ENCODE measurements around the gene TRPC4.
"Not testable (repeated sequence)": the region's sequence is repeated elsewhere in the genome, so short reads cannot be mapped to it uniquely, and the experiment has no call there.

Gene TRPC4

DNA sequence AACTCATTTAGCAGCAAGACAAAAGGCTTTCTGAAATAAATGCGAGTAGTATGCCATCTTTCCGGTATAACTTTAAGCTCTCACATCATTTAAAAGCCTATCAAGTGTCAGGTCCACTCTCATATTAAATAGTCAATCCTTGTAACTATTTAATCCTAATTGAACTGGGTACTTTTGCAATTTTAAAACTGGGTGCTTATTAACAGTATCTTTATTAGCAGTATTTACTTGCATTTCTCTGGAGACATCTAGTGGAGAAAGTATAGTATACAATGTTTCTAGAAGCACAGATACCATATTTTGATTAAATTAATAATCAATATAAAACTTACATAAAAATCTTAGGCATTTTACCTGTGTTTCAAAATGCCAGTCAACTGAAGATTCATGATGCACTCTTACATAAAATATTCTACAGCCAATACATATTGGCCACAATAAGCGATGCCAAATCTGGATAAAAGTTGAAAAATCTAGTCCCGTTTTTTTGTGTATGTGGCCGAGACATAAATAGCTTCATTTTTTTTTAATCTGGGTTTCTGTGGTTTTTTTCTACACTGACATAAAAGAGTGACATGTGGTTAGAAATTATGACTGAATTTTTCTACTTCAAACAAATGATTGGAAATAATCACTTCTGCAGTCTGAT, 266.7 kb downstream of the TRPC4 start:
- no peak for DNase-seq (ENCODE audit: low read depth in 2 of 2)

DNA sequence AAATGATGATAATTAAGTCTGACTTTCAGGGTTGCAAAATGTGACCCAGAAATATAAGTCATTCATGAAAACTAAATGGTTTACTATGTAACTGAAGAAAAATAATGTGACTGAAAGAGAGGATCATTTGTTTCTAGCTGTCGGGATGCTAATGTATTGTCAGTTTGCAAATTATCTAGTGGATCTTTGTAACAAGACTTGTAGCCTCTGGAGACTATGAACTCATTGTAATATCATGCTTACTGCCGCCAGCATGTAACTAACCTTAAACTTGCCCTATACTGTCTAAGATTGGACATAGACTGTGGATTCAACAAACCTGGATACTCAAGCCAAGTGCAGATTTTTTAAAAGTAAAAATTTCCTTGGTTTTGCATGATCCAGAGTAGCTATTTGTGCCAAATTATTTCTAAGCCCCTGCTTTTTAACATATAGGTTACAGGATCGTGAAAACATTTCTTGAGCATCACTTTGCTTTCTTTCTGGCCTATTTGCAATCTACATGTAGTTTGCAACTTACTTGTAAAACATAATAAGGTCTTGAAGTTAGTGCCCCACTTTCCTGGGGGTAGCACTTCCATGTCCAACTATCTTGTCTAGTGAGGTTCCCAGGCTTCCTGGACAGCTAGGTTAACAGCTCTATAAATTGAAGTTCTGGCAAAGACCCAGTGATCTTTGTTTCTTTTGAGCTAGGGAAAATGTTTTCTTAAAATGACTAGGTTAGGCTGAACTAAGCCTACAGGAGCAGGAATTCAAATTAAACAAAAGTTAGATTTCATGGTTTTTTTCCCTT, 267.7 kb downstream of the TRPC4 start:
- DNase-seq (ENCODE audit: low read depth in 2 of 2): no peak

DNA sequence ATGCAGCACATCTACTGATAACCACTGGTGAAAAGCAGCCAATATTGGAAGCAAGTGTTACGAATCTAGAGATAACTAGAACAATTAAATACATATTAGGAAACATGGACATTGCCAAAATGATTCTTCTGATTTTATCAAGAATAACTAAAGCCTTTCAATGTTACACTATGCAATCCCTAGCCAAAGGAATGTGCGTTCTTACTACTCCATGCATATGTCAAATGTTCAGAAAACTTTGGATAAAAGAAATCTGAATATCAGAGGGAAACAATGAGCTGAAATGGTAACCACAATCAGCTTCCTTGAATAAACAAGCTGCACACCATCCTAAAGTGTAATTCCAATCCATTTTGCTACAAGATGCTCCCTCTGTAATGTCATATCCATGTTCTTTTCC, 270.1 kb downstream of the TRPC4 start:
- no peak for DNase-seq (ENCODE audit: low read depth in 2 of 2)

DNA sequence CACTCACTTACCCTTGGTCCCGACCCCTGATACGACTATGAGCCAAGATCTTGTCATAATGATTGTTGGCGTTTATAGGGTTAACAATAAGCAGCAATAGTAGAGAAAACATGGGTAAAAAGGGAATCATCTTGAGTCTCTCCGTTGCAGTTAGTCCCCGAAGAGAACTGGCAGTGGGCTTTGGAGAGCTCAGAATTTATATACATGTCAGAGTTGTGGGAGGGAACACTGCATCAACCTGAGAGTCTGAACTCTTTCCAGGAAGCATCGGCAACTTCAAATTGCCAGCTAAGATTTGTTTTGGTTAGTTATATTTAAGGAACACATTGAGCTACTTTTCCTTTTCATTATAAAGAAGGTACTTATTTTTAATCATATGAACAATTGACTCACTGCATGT, 271.0 kb downstream of the TRPC4 start, which contains the start of gene POSTN:
POSTN (minus strand) TSS at position 172 of the 400 bp plus-strand sequence; CDS start at position 130, 42 bp downstream.
- no peak for DNase-seq (ENCODE audit: low read depth in 2 of 2)

DNA sequence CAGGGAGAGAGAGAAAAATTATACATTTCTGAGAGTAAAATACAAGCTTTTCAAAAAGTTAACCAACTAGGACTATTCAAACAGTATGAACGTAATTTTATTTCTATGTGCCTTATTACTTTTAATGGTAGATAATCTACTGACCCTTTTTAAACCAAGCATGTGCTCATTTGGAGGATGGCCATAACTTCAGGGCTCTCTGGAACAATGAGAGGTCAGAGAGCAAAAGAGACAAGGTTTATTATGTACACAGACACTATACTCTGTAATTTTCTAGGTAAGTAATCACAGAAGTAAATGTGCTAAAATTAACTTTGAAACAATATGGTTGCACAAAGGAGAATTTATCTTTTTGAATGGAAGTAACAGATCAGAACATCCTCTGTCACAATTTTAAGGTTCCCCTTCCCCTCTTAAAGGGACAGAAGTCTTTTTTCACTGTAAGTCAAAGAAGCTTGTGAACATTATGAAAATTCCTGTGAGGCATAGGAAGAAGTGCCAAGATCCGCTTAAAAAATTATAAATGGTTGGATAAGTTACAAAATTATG, 272.0 kb downstream of the TRPC4 start:
- DNase-seq (ENCODE audit: low read depth in 2 of 2): no peak

DNA sequence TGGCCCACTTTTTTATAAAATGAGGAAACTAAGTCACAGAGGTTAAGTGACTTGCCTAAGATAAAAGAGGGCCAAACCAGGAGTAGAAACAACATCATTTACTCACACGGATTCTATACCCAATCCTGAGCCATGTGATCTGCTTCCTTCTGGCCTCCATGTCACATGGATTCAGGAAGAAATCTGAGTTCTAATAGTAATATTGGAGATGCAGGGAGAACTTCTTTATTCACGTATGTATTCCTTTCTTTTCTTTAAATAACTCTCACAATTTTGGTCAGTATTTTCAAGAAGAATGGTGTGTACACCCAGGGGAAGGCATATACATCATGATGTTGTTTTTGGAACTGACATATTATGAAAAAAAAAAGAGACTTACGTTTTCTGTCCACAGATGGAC, 272.8 kb downstream of the TRPC4 start:
- DNase-seq (ENCODE audit: low read depth in 2 of 2): no peak

DNA sequence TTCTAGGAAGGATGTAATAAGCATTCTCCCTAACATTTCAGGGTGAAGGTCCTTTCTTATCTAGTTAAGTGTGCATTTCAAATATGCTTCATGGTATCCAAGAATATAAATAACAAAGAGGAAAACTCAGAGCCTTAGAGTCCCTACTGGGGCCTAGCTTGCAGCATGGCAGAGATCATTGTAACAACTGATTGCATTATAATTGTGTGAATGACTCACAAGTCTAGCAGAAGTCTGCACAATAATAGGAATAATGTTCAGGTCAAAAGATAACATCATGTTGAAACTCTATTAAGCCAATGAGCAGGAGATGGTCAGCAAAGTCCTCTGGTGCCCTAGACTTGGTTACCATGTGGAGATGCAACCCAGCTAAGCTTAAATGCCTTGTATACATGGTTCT, 274.4 kb downstream of the TRPC4 start:
- DNase-seq (ENCODE audit: low read depth in 2 of 2): no peak

DNA sequence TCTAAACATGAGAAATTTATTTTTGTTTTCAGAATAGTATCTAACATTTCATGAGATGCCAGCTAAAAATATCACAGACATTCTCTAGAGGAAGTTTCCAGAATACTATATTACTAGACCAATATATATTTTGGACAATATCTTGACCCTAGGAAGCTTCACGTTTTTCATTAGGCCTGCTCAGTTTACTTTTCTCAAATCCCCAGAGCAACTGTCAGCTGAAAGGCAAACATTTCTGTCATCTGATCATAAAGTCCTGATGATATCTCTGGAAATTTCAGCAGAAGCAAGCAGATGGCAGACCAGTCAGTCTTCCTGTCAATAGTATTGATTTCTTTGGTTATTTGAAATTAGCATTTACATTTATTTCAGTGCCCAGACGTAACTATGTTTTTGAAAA, 275.0 kb downstream of the TRPC4 start:
- no peak for DNase-seq (ENCODE audit: low read depth in 2 of 2)

DNA sequence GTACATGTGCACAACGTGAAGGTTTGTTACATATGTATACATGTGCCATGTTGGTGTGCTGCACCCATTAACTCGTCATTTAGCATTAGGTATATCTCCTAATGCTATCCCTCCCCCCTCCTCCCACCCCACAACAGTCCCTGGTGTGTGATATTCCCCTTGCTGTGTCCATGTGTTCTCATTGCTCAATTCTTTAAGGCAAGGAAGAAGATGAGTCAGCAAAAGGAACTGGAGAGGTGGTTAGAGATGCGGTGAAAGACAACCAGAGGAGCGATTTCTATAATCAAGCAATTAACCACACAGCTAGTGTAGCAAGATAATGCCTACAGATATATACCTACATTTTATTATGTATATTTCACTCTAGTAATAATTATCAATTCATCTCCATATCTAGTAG, 280.2 kb downstream of the TRPC4 start:
- DNase-seq (ENCODE audit: low read depth in 2 of 2): not testable (repeated sequence)

DNA sequence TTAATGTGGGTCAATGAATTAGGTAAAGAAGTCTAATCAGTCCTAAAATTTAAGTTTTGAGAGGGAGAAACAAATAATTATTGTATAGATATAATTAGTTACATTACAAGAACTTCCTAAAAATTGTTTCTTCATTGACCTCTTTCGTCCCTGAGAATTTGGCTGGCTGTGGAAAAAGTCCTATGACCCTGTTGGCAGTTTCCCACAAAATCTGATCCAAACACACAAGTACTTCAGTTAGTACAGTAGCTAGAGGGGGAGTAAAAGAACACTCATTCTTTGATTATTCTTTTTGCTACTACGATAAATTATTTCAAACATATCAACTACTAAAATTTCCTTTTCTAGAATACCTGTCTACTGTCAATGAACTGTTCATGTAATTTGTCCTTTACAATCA, 282.3 kb downstream of the TRPC4 start:
- no peak for DNase-seq (ENCODE audit: low read depth in 2 of 2)
